ENCODE measurements around the gene ADNP2. TPM values are rescaled to one million over a fixed set of nuclear protein-coding genes. Genes with fewer than 3 reads are reported as not detected.

Gene ADNP2
- total and polyA plus RNA-seq, 12 donors = 4.6 to 12.4 (median 10.8) TPM

DNA sequence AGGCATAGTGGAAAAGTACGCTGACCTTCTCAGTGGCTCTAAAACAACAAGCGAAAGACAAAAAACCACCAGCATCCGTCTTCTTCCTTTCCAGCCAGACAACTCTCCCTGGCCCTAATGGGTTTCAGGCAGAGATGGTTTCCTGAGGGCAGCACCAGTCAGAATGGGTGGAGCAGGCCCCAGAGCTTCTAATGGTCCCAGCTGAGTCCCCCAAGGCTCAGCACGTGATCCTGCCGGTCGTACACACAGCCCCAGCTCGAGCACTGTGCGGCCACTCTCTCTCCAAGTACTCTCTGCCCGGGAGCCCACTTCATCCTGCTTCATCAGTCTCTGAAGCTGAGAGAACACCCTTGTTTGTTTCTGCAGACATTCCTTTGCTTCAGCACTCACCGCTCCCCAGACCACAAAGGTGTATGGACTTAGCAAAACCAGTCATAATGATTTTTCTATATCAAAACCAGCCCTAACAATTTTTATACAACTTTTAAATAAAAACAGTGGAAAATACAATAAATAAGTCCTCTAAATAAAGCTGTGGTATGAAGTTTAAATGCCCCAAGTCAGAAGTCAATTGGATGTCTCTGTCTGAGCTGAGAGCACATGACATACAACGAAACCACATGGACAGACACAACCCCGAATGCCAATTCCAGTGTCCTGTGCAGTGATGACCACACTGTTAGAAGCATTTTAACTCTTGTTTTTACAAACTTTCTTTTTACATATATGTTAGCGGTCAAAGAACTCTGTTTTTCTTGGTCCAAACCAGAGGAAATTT is 74.4 kb downstream of the ADNP2 start:
- ATAC-seq (no peak), DNase-seq (no peak)
- TF ChIP-seq, protein P1, sequence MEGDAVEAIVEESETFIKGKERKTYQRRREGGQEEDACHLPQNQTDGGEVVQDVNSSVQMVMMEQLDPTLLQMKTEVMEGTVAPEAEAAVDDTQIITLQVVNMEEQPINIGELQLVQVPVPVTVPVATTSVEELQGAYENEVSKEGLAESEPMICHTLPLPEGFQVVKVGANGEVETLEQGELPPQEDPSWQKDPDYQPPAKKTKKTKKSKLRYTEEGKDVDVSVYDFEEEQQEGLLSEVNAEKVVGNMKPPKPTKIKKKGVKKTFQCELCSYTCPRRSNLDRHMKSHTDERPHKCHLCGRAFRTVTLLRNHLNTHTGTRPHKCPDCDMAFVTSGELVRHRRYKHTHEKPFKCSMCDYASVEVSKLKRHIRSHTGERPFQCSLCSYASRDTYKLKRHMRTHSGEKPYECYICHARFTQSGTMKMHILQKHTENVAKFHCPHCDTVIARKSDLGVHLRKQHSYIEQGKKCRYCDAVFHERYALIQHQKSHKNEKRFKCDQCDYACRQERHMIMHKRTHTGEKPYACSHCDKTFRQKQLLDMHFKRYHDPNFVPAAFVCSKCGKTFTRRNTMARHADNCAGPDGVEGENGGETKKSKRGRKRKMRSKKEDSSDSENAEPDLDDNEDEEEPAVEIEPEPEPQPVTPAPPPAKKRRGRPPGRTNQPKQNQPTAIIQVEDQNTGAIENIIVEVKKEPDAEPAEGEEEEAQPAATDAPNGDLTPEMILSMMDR (IDR thresholded peaks at IDR 0.05) = no peak
- Histone ChIP-seq H3K36me3 (no peaks in the 10 kb centered on the region), H3K27ac (no peak overlapping the region), H3K27me3 (peaks cover 0 to 3% (median 0%) of the 10 kb centered on the region in 7 donors), H3K4me3 (no peak overlapping the region), H3K9me3 (no peaks in the 10 kb centered on the region), H3K4me1 (no peaks in the 10 kb centered on the region)
- WGBS, 2 donors = 75 to 81% methylated on average over 13 of the region's 13 CpGs
- intact Hi-C loops (cut with DNase I) = no loop called here

GRCh38 chr18:80184243-80184772 is 75.2 kb downstream of the ADNP2 start:
- no peak for ATAC-seq
- Histone ChIP-seq H3K27ac (no peak overlapping the region), H3K36me3 (no peaks in the 10 kb centered on the region), H3K9me3 (no peaks in the 10 kb centered on the region), H3K4me1 (no peaks in the 10 kb centered on the region), H3K4me3 (no peak overlapping the region), H3K27me3 (peaks cover 0 to 3% (median 0%) of the 10 kb centered on the region in 7 donors)
- 96 to 97% methylated on average over 26 of the region's 26 CpGs for WGBS, 2 donors
- intact Hi-C loops (cut with DNase I) = no loop called here
- TF ChIP-seq, protein P1 (IDR thresholded peaks at IDR 0.05) = no peak
- no peak for DNase-seq

- no peak for ATAC-seq
- intact Hi-C loops (cut with DNase I) = no loop called here
These were observed 76.5 kb downstream of the ADNP2 start for GRCh38 chr18:80185545-80185944.

DNA sequence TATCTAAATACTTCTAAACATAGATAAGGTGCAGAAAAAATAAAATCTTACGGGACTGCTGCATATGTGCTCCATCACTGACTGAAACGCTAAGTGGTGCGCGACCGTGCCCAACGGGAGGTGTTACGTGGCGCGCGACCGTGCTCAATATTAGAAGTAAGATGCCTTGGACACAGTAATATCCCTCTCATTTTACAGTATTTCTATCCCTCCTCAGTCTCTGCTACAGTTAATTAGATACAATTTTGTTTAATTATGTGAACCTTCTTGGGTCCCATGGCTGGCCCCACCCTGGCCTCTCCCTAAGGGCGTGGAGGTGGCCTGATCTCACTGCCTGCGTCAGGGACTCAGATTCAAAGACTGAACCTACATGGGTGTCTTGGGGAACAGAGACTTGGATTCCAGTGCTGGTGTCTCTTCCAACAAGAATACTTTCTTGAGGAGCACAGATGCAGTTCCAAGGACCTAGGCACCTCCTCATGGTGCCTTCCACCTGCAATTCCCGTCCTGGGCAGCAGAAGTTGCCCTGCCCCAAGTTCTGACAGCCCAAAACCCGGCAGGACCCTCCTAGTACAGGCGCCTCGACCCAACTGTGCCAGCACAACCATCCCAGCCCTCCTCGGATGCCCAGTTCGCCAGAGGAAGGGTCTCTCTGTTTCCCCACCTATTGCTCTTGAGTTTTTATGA is 79.0 kb downstream of the ADNP2 start:
- intact Hi-C loops (cut with DNase I) = no loop called here
- Histone ChIP-seq H3K4me3 (no peak overlapping the region), H3K4me1 (no peaks in the 10 kb centered on the region), H3K9me3 (no peaks in the 10 kb centered on the region), H3K36me3 (no peaks in the 10 kb centered on the region), H3K27ac (no peak overlapping the region), H3K27me3 (peaks cover 0 to 3% (median 0%) of the 10 kb centered on the region in 7 donors)
- DNase-seq = no peak
- TF ChIP-seq, protein P1 (IDR thresholded peaks at IDR 0.05) = no peak
- 96 to 98% methylated on average over 19 of the region's 19 CpGs for WGBS, 2 donors
- ATAC-seq = no peak

More at GRCh38 chr18:80185545-80185944, 76.5 kb downstream of the ADNP2 start:
- DNase-seq = no peak
- Histone ChIP-seq H3K36me3 (no peaks in the 10 kb centered on the region), H3K4me3 (no peak overlapping the region), H3K27me3 (peaks cover 0 to 3% (median 0%) of the 10 kb centered on the region in 7 donors), H3K9me3 (no peaks in the 10 kb centered on the region), H3K27ac (no peak overlapping the region), H3K4me1 (no peaks in the 10 kb centered on the region)
- 96 to 97% methylated on average over 12 of the region's 12 CpGs for WGBS, 2 donors
- TF ChIP-seq, protein P1 (IDR thresholded peaks at IDR 0.05) = no peak

Data from heart right ventricle (tissue), 16 donors.